HG03442 (cell line): ENCODE measurements around the gene SYTL4.
A peak's percentile ranks its signal among the peaks of the same experiment; 100 is the strongest.

Experiments
- ATAC-seq: cut with Tn5 transposase; IDR thresholded peaks from one replicate; pipeline ENCODE4 v1.9.1; 2021; ENCODE audit warnings: mild to moderate bottlenecking, moderate library complexity; ENCODE audit not compliant: unreplicated experiment

SYTL4 gene

DNA sequence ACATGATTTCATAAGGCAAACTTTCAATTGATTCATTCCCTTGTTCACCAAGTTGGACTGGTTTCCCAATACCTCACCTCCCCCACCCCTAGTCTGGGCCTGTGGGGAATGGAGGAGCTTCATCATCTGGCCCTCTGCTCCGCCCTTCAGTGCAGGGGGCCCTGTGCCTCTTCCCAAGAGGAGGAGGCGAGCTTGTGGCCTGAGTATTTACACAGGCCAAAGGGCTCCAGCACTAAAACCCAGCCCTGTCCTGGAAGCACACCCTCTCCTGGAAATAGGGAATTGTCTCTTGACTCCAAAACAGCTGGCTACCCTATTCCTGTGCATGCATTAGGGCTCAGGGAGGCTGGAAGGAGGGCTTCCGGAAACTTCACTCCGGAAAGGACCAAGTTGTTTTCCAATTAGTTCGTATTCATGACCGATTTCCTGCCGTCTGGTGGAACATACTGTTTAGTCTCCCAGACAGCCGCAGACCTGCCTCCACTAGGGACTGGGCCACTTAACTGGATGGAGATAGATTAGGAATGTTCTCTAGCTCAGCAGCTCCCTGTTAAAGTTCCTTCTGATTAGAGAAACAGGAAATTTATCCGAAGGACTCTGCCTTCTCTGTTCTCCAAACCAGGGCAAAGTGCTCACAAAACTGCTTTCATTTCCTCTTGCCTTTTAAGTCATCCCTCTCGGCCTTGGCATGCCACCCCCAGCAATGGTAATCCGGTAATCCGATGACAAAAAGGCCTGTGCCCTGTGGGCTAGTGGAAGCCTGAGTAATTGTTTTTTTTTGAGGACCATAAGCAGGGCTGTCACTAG, 82.2 kb downstream of the SYTL4 start:
- ATAC-seq, result no peak

DNA sequence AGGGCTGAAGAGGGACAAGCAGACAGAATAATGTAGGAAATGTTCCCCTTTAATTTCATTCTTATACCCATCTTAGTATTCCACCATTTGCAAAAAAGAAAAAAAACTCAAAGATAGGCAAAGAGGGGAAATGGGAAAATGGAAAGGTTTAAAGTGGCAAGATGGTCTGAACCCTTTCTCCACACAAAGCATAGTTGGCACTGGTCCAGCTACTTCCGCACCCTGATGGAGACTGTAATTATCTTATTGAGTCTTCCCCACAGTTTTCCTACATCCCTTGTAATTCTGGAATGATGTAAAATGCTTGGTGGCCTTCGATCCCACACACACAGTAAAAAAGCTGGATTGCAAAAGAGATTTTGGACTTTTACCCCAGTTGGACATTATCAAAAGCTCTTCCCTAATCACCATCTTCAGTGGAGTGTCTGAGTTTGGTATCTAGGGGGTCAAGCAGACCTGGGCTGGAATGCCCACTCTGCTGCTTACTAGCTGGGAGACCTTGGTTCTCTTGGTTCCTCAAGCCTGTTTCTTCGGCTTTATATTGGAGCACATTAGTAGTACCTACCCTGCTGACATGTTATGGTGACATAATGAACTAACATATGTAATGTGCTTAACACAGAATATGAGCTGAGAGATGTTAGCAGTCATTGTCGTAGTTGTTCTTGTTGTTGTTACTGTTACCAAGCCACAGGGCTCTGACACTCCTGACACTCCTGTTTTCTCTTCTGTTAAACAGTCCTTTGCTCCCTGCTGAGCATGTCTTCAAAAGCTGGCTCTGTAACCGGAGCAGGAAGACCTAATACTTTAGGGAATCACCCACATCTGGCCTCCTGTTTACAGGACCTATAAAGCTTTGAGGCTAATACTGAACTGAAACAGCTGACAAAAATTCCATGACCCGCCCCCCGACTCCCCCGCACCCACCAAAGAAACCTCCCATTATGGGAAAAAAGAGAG, 83.2 kb downstream of the SYTL4 start:
- ATAC-seq, result no peak

GRCh38 chrX:100647739-100648138, 84.2 kb downstream of the SYTL4 start:
- no peak for ATAC-seq

DNA sequence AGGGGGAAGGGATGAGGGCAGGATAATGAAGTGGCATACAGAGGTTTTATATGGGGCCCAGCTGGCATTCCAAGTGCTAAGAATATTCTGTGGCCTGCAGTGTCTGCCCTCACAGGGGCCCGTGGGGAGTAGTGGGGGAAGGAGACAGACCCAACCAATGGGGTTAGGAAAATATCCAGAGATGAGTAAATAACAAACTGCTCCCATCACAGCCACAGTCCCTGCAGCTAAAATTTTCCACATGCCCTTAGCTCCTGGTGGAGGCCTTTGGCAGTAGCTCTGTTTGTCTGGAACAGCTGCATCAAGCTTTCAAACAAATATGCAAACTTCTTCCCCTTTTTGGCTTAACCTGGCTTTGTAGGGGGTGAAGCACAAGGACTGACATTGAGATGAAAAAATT, 84.8 kb downstream of the SYTL4 start:
- no peak for ATAC-seq

DNA sequence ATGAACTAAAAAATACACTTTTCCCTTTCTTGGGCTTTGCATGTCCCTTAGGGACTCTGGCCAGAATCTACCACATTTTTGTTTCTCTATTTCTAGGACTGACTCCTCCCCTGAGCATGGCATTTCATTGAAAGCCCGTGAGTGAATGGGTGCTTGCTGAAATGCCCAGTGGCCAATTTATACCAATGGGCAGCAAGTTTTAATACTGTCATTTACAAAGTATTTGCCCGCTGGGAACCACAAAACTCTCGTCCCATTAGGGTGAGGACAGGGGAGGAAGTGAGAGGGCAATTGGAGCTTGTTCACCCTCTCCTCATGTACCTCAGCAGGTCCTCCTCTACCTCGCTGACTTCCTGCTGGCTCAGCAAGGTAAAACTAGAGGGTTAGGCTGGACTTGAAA, 86.8 kb downstream of the SYTL4 start:
- ATAC-seq, result no peak

DNA sequence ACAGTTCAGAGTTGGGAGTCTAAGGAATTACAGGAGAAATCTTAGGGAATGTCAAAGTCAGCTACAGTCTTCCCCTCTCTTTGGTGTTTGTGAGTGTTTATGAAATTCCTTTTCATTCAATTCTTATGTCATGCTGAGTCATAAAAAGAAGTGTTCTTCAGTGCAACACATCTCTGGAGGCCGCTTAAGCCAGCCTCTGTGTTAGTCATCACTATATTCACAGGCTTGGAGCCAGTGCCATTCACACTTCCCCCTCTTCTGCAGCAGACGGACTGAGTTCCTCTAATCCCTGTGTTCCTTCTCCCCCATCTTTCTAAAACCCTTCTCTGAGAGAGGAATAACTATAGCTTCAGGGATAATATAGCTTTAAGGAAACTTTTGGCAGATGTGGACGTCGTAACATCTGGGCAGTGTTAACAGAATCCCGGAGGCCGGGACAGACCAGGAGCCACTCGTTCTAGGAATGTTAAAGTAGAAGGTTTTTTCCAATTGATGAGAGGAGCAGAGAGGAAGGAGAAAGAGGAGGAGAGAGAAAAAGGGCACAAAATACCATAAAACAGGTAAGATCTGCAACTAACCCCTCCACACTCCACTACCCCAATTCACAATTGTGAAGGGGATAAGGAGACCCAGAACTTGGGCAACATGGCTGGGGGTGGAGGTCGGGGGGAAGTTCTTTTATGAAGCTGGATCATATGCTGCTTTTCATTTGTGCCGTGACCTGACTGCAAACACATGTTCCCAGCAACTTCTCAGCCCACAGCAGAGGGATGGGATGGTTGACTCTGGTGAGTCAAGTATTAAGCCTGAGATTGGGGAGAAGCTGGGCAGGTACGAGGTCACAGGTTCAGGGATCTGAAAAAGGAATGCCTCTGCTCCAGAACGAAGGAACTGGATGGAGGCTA, 87.7 kb downstream of the SYTL4 start, which contains the start of gene SRPX2:
Gene SRPX2, plus strand, starts transcription at position 244 of the 905 bp plus-strand sequence. CDS start 2,124 bp downstream, outside the sequence.
- ATAC-seq, result no peak

DNA sequence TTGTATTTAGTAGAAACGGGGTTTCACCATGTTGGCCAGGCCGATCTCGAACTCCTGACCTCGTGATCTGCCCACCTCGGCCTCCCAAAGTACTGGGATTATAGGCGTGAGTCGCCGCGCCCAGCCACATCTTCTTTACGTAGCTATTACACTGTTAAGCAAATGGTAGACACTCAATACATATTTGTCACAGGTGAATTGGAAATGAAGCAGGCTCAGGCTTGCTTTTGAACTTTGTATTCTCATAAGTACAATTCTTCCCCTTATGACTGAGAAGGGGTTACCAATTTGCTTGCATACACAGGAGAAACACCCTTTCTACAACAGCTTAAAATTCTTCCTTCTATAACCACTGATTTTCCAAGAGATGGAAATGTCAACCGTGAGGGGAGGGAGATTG, 88.7 kb downstream of the SYTL4 start:
- no peak for ATAC-seq

DNA sequence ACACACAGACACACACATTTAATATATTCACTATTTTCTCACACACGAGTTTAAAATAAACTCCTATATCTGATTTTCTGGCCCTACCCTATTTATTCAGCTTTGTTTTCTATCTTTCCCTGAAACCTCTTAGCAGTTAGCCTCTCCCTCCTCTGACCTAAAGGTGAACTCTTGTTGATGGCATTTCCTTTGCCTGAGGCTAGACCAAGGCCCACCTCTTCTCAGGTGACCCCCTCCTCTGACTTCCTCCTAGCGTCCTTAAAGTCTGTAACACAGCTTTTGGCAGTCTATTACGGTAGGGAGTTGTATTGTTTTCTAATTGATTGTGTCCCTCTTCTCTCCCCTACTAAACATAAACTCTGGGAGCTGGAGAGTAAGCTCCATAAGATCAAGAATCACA, 89.6 kb downstream of the SYTL4 start:
- ATAC-seq, result no peak

DNA sequence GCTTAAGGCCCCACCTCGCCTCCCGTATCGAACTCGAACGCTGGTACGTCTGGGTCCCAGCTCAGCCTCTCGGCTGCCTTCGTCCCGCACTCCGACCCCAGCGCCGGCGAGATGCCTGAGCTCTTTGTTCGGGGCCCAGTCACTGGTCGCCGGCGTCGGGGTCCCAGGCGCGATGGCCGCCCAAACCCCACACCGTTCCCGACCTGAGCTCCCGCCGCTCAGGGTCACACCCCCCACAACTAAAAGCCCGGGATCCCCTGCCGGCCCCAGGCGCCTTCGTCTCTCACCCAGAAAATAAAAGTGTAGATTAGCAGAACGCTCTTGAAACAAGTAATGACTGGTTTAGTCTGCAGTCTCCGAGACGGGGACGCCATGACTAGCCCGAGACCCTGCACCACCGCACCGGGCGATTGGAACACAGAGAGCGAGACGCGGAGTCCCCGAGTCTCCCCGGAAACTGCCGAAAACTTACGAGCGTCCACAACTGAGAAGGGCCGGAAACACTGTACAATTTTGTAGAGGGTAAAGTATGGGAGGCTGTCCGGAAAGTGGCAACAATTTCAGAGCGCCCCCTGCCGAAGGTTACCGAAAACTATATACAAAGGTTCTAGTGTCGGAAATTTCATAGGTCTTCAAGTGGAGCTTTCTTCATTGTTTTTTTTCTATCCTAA, 95.5 kb downstream of the SYTL4 start, which contains the start of gene TSPAN6:
Gene TSPAN6, minus strand, starts transcription at position 486 of the 671 bp plus-strand sequence. Its CDS starts 112 bp downstream, at position 374.
- peak; percentile 86 for ATAC-seq

DNA sequence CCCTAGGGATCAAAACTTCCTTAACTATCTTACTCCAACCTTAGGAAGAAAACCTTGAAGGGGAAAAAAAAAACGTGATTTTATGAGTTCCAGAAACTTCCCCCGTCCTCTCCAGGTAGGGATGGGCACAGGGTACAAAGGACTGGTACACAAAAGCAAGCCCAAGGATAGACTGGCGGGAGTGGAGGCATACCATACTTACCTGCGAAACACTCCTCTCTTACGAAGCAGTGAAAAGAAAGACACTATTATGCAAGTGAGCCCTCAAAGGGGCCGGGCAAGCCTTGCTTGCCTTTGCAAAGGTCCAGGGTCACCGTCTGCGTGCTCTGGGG, 96.0 kb downstream of the SYTL4 start:
- no peak for ATAC-seq

DNA sequence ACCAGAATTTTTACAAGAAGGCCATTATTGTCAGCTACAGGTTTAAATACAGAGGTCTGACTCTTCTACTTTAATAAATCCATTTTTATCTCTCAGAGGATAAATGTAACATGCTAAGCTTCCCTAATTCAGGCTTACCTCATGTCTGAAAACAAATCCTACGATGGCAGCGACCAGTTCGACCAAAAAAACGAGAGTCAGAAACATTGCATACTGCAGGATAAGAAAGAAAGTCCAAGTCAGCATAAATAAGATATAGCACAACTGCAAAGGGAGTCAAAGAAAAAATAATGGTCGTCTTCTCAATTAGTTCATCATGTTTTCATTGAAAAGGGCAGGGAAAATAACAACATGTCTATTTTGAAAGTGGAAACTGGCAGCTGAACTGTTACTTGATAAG, 96.9 kb downstream of the SYTL4 start:
- no peak for ATAC-seq

- ATAC-seq, result peak; percentile 96
Measured at GRCh38 chrX:100625985-100626491, 105.9 kb downstream of the SYTL4 start.
